HEK293 (cell line): ENCODE measurements around the gene UBE2Q2.

Experiments used
- CTCF ChIA-PET: fragments of 350-600 bp; formaldehyde crosslinking; extraction: SDS; loops from one replicate; lab custom pipeline; 2021; ENCODE audit warnings: antibody characterized with exemption; lab: Yijun Ruan, JAX
- POLR2A ChIA-PET: fragments of 300-600 bp; formaldehyde crosslinking; extraction: SDS; loops from one replicate; lab custom pipeline; 2020; ENCODE audit warnings: antibody characterized with exemption, inconsistent platforms; lab: Yijun Ruan, JAX
- H3K27ac ChIP-seq: fragments of 200-500 bp; sonication (Bioruptor generic); 2 replicates; pipeline ENCODE4 v1.5.1; 2014; ENCODE audit warnings: low read depth, low read length, control low read depth, inconsistent platforms; ENCODE audit errors: extremely low read depth
- H3K36me3 ChIP-seq, 2 experiments: fragments of 200-500 bp in 1 of 2; sonication (Bioruptor generic) in 1 of 2; 1 replicate in 1 of 2; 2 replicates in 1 of 2; pipeline ENCODE4 v1.5.1; 2014 to 2017; ENCODE audit warnings: inconsistent platforms in 2 of 2, low read length in 2 of 2; ENCODE audit not compliant: control insufficient read depth in 2 of 2, insufficient read depth in 1 of 2
- H3K4me1 ChIP-seq: fragments of 200-500 bp; sonication (Bioruptor generic); 2 replicates; pipeline ENCODE4 v1.5.1; 2014; ENCODE audit warnings: mild to moderate bottlenecking, low read length, inconsistent platforms; ENCODE audit not compliant: control insufficient read depth, insufficient read depth
- H3K4me3 ChIP-seq: 2 replicates; pipeline ENCODE4 v1.5.1; 2011; ENCODE audit warnings: low read depth, mild to moderate bottlenecking, control low read depth, low read length, moderate library complexity
- H3K9me3 ChIP-seq: fragments of 200-500 bp; sonication (Bioruptor generic); 2 replicates; pipeline ENCODE4 v1.5.1; 2014; ENCODE audit warnings: low read depth, low read length, inconsistent platforms; ENCODE audit not compliant: control insufficient read depth, insufficient read depth
- FEZF1 ChIP-seq: fragments of 450-650 bp; formaldehyde crosslinking; IDR thresholded peaks from 2 replicates; pipeline ENCODE4 v1.5.1; 2016; ENCODE audit warnings: missing biosample characterization, missing genetic modification characterization
- IKZF3 ChIP-seq: fragments of 450-650 bp; IDR thresholded peaks from 2 replicates; pipeline ENCODE4 v1.5.0; 2018; ENCODE audit warnings: missing biosample characterization, mild to moderate bottlenecking, missing genetic modification characterization, moderate library complexity
- PATZ1 ChIP-seq: fragments of 450-650 bp; formaldehyde crosslinking; IDR thresholded peaks from 2 replicates; pipeline ENCODE4 v1.5.1; 2016; ENCODE audit warnings: missing biosample characterization, missing genetic modification characterization
- WT1 ChIP-seq: fragments of 450-650 bp; formaldehyde crosslinking; IDR thresholded peaks from 2 replicates; pipeline ENCODE4 v1.5.1; 2016; ENCODE audit warnings: missing biosample characterization, missing genetic modification characterization
- YY2 ChIP-seq: fragments of 450-650 bp; formaldehyde crosslinking; IDR thresholded peaks from 2 replicates; pipeline ENCODE4 v1.5.1; 2016; ENCODE audit warnings: missing biosample characterization, missing genetic modification characterization
- ZBTB48 ChIP-seq: fragments of 450-650 bp; formaldehyde crosslinking; IDR thresholded peaks from 2 replicates; pipeline ENCODE4 v1.5.1; 2016; ENCODE audit warnings: missing biosample characterization, missing genetic modification characterization
- ZBTB49 ChIP-seq: fragments of 450-650 bp; formaldehyde crosslinking; IDR thresholded peaks from 2 replicates; pipeline ENCODE4 v1.5.1; 2016; ENCODE audit warnings: missing biosample characterization, missing genetic modification characterization, low read depth
- ZNF114 ChIP-seq: fragments of 450-650 bp; formaldehyde crosslinking; IDR thresholded peaks from 2 replicates; pipeline ENCODE4 v1.5.0; 2017; ENCODE audit warnings: missing biosample characterization, missing genetic modification characterization
- ZNF18 ChIP-seq: fragments of 450-650 bp; formaldehyde crosslinking; IDR thresholded peaks from 2 replicates; pipeline ENCODE4 v1.5.1; 2016; ENCODE audit warnings: missing biosample characterization, missing genetic modification characterization
- ZNF184 ChIP-seq: fragments of 450-650 bp; IDR thresholded peaks from 2 replicates; pipeline ENCODE4 v1.5.1; 2018; ENCODE audit warnings: missing biosample characterization, mild to moderate bottlenecking, missing genetic modification characterization
- ZNF274 ChIP-seq, 2 experiments: fragments of 200-500 bp in 1 of 2; fragments of 450-650 bp in 1 of 2; sonication (Bioruptor generic) in 1 of 2; formaldehyde crosslinking in 1 of 2; IDR thresholded peaks; 2 replicates each; pipeline versions ENCODE4 v1.5.1 to v1.6.1; 2014 to 2016; ENCODE audit warnings: borderline replicate concordance in 1 of 2, inconsistent platforms in 1 of 2, low read length in 1 of 2, missing biosample characterization in 1 of 2, missing genetic modification characterization in 1 of 2
- ZNF311 ChIP-seq: fragments of 450-650 bp; formaldehyde crosslinking; IDR thresholded peaks from 2 replicates; pipeline ENCODE4 v1.5.1; 2017; ENCODE audit warnings: missing biosample characterization, missing genetic modification characterization, borderline replicate concordance
- ZNF391 ChIP-seq: fragments of 450-650 bp; formaldehyde crosslinking; IDR thresholded peaks from 2 replicates; pipeline ENCODE4 v1.5.1; 2016; ENCODE audit warnings: low read depth, missing biosample characterization, missing genetic modification characterization, borderline replicate concordance
- ZNF426 ChIP-seq: fragments of 450-650 bp; formaldehyde crosslinking; IDR thresholded peaks from 2 replicates; pipeline ENCODE4 v1.5.1; 2017; ENCODE audit warnings: missing biosample characterization, missing genetic modification characterization, mild to moderate bottlenecking, inconsistent platforms, moderate library complexity
- ZNF561 ChIP-seq: fragments of 450-650 bp; IDR thresholded peaks from 2 replicates; pipeline ENCODE4 v1.5.1; 2018; ENCODE audit warnings: missing biosample characterization, missing genetic modification characterization, borderline replicate concordance
- ZNF704 ChIP-seq: fragments of 450-650 bp; formaldehyde crosslinking; IDR thresholded peaks from 2 replicates; pipeline ENCODE4 v1.5.1; 2016; ENCODE audit warnings: missing biosample characterization, missing genetic modification characterization
- ZNF777 ChIP-seq: fragments of 450-650 bp; formaldehyde crosslinking; IDR thresholded peaks from 2 replicates; pipeline ENCODE4 v1.5.1; 2017; ENCODE audit warnings: missing biosample characterization, missing genetic modification characterization, borderline replicate concordance
- ZSCAN18 ChIP-seq: fragments of 450-650 bp; formaldehyde crosslinking; IDR thresholded peaks from 2 replicates; pipeline ENCODE4 v1.5.1; 2016; ENCODE audit warnings: missing biosample characterization, missing genetic modification characterization
- ZXDB ChIP-seq: fragments of 450-650 bp; formaldehyde crosslinking; IDR thresholded peaks from 2 replicates; pipeline ENCODE4 v1.5.1; 2016; ENCODE audit warnings: missing biosample characterization, missing genetic modification characterization
- TF ChIP-seq, protein P1 (sequence below): fragments of 450-650 bp; formaldehyde crosslinking; IDR thresholded peaks from 2 replicates; pipeline ENCODE4 v1.5.1; 2016; ENCODE audit warnings: missing biosample characterization, missing genetic modification characterization

Gene UBE2Q2

DNA sequence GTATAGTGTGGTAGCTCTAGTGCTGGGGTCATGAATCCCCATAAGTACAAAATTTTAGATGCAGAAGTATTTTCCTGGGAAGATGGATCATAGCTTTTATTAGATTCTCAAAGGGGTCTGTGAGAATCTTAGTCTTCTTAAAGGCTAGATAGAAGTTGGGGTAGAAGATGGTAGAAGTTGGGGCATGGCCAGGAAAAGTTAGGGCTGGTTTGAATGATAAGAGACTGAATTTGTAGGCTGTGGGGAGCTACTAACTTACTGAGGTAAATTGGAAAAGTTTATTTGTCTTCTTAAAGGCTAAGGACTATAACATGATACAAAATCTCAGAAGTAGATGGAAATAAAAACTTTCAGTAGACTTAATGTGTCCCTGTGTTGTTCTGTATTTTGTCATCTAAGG lies 1.6 kb upstream of the UBE2Q2 start:
- Histone ChIP-seq H3K9me3 (no peaks in the 10 kb centered on the region), H3K27ac (no peak overlapping the region), H3K36me3 (no peaks in the 10 kb centered on the region), H3K4me1 (peaks cover 12% of the 10 kb centered on the region), H3K4me3 (no peak overlapping the region)
- no peak for TF ChIP-seq ZBTB49 (tag by site-specific recombination)
- TF ChIP-seq ZNF184 = no peak
- TF ChIP-seq ZXDB (tag by site-specific recombination) = no peak
- TF ChIP-seq ZNF704 (tag by site-specific recombination) = no peak
- no peak for TF ChIP-seq ZNF114
- no peak for TF ChIP-seq YY2
- TF ChIP-seq ZNF391 = no peak
- no peak for TF ChIP-seq ZNF777 (tag by site-specific recombination)
- no peak for TF ChIP-seq FEZF1
- TF ChIP-seq ZNF18 = no peak
- no peak for TF ChIP-seq ZSCAN18 (tag by site-specific recombination)
- no peak for TF ChIP-seq ZBTB48 (tag by site-specific recombination)
- ChIA-PET POLR2A (interaction anchor here (0.9 to 2.4 kb wide), 4 partner anchors 9 to 62 kb away, joined by 3 to 10 read pairs (median 4); partner anchors contain the start of gene FBXO22), CTCF (interaction anchor here (0.8 to 2.6 kb wide), 6 partner anchors 15 to 306 kb away, joined by 4 to 11 read pairs (median 6); no protein-coding TSS in a partner anchor)

GRCh38 chr15:75843678-75844581 lies 683 bp downstream of the UBE2Q2 start:
- ChIA-PET CTCF (interaction anchor here (0.7 to 1.0 kb wide), 4 partner anchors 85 to 296 kb away, joined by 3 to 4 read pairs (median 4); no protein-coding TSS in a partner anchor), POLR2A (interaction anchor here (0.8 to 1.5 kb wide), 5 partner anchors 9 to 476 kb away, joined by 3 to 4 read pairs (median 4); partner anchors contain the start of gene TMEM266)
- H3K9me3 ChIP-seq = no peaks in the 10 kb centered on the region
- H3K36me3 ChIP-seq = no peaks in the 10 kb centered on the region
- H3K27ac ChIP-seq = peak overlapping the region; percentile 93
- H3K4me3 ChIP-seq = peak overlapping the region; percentile 86
- peaks cover 33% of the 10 kb centered on the region for H3K4me1 ChIP-seq
- TF ChIP-seq ZNF561 (tag by site-specific recombination) (no peak), ZNF311 (tag by site-specific recombination) (no peak), ZXDB (tag by site-specific recombination) (peak; percentile 35; the same call in 1 of the 2 replicates), IKZF3 (0 out of 2 replicates have a peak, but pooled peaks have one; percentile 10), ZNF426 (tag by site-specific recombination) (no peak), ZNF274 (IDR thresholded peaks at IDR 0.05; ENCODE audit: low read length) (no peak), ZNF274 (tag by site-specific recombination; IDR thresholded peaks at IDR 0.05; ENCODE audit: borderline replicate concordance) (no peak), WT1 (tag by site-specific recombination) (peak; percentile 31; the same call in 1 of the 2 replicates), PATZ1 (tag by site-specific recombination) (peak; percentile 68)
- TF ChIP-seq, protein P1, sequence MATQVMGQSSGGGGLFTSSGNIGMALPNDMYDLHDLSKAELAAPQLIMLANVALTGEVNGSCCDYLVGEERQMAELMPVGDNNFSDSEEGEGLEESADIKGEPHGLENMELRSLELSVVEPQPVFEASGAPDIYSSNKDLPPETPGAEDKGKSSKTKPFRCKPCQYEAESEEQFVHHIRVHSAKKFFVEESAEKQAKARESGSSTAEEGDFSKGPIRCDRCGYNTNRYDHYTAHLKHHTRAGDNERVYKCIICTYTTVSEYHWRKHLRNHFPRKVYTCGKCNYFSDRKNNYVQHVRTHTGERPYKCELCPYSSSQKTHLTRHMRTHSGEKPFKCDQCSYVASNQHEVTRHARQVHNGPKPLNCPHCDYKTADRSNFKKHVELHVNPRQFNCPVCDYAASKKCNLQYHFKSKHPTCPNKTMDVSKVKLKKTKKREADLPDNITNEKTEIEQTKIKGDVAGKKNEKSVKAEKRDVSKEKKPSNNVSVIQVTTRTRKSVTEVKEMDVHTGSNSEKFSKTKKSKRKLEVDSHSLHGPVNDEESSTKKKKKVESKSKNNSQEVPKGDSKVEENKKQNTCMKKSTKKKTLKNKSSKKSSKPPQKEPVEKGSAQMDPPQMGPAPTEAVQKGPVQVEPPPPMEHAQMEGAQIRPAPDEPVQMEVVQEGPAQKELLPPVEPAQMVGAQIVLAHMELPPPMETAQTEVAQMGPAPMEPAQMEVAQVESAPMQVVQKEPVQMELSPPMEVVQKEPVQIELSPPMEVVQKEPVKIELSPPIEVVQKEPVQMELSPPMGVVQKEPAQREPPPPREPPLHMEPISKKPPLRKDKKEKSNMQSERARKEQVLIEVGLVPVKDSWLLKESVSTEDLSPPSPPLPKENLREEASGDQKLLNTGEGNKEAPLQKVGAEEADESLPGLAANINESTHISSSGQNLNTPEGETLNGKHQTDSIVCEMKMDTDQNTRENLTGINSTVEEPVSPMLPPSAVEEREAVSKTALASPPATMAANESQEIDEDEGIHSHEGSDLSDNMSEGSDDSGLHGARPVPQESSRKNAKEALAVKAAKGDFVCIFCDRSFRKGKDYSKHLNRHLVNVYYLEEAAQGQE (tag by site-specific recombination) = no peak
